ENCODE results near the gene NPL. TPM values are rescaled to one million over a fixed set of nuclear protein-coding genes. Genes with fewer than 3 reads are reported as not detected.

NPL gene
- total RNA-seq, 1 donor from 2014 or later, result 1.3 TPM

DNA sequence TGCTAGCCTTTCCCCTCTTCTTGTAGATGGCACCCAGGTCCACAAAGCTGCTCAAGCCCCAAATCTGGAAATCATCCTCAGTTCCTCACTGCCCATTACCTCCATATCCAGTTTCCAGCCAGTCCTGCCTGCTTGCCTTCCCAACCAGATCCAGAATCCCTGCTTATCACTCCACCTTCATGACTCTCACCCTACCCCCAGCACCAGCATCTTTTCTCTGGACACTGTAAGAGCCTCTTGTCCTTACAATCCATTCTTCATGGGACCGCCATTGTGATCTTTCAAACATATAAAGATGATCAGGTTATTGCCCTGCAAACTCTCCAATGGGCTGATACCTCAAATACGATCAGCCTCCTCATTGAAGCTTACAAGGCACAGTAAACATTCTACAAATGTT is 23.5 kb upstream of the NPL start:
- H3K9ac ChIP-seq, result no peak overlapping the region
- H2AFZ ChIP-seq (replicated peaks), result no peak overlapping the region

DNA sequence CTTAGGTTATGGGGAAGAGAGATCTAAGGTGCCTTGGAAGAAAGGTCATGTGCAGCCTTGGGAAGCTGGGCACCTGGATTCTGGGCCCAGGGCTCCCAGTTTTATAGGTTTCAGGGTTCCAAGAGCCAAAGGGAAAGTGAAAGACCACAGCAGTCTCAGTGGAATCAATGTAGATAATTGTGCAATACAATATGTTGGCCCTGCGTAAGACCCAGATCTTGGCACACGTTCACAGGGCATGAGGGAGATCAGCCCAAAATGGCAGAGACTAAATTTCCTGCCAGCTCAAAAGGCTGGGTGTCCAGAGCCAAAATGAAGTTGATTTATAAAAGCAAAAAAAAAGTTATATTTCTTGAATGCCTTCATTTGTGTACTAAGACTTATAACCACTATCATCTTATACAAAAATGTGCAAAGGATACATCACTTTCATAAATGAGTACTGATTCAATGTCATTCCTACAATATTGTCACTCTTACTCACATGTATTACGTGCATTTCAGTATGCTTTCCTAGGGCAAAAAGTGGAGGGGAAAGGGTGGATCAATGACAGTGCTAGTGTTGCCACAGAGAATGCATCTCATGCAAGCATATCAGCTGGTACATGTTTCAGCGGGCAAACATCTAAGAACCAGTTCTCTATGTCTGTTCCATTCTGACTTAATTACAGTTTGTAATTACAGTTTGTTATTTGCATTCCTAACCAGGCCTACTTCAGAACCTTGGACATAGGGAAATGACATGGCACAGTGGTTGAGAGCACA is 22.5 kb upstream of the NPL start:
- no peak overlapping the region for H3K4me2 ChIP-seq
- H3K4me1 ChIP-seq, result peaks cover 7% of the 10 kb centered on the region
- H3K79me2 ChIP-seq (ENCODE audit: low read depth), result no peaks in the 10 kb centered on the region
- no peaks in the 10 kb centered on the region for H3K9me3 ChIP-seq (ENCODE audit: low read depth)
- H3K4me3 ChIP-seq, result no peak overlapping the region
- no peak for TF ChIP-seq EZH2 (IDR thresholded peaks at IDR 0.05)
- TF ChIP-seq, protein P1, sequence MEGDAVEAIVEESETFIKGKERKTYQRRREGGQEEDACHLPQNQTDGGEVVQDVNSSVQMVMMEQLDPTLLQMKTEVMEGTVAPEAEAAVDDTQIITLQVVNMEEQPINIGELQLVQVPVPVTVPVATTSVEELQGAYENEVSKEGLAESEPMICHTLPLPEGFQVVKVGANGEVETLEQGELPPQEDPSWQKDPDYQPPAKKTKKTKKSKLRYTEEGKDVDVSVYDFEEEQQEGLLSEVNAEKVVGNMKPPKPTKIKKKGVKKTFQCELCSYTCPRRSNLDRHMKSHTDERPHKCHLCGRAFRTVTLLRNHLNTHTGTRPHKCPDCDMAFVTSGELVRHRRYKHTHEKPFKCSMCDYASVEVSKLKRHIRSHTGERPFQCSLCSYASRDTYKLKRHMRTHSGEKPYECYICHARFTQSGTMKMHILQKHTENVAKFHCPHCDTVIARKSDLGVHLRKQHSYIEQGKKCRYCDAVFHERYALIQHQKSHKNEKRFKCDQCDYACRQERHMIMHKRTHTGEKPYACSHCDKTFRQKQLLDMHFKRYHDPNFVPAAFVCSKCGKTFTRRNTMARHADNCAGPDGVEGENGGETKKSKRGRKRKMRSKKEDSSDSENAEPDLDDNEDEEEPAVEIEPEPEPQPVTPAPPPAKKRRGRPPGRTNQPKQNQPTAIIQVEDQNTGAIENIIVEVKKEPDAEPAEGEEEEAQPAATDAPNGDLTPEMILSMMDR (IDR thresholded peaks at IDR 0.05), result no peak
- TF ChIP-seq EZH2phosphoT487 (IDR thresholded peaks at IDR 0.05), result no peak
- no peak for DNase-seq (ENCODE audit: low spot score)
- H3K27ac Mint-ChIP-seq, result no peak overlapping the region
- no peaks in the 10 kb centered on the region for H3K27me3 ChIP-seq
- H4K20me1 ChIP-seq (ENCODE audit: low read depth), result no peaks in the 10 kb centered on the region
- no peaks in the 10 kb centered on the region for H3K9me3 Mint-ChIP-seq
- H3K36me3 Mint-ChIP-seq, result no peaks in the 10 kb centered on the region
- H3K36me3 ChIP-seq, result no peaks in the 10 kb centered on the region
- H3K27me3 Mint-ChIP-seq (ENCODE audit: insufficient read depth, low read depth), result no peaks in the 10 kb centered on the region
- H3K4me1 Mint-ChIP-seq, result peaks cover 13% of the 10 kb centered on the region
- no peak overlapping the region for H3K27ac ChIP-seq
- no peak overlapping the region for H2AFZ ChIP-seq (replicated peaks)
- no peak overlapping the region for H3K4me3 Mint-ChIP-seq
- no peaks in the 10 kb centered on the region for H3F3A ChIP-seq (ENCODE audit: low read depth)
- no peak overlapping the region for H3K9ac ChIP-seq

More for the DNA sequence above, 23.5 kb upstream of the NPL start:
- no peaks in the 10 kb centered on the region for H3K36me3 ChIP-seq
- Mint-ChIP-seq H3K9me3 (peaks cover 2% of the 10 kb centered on the region), H3K4me1 (peaks cover 13% of the 10 kb centered on the region), H3K27ac (no peak overlapping the region), H3K4me3 (no peak overlapping the region), H3K36me3 (no peaks in the 10 kb centered on the region), H3K27me3 (ENCODE audit: insufficient read depth, low read depth) (no peaks in the 10 kb centered on the region)
- no peak overlapping the region for H3K4me2 ChIP-seq
- H3K9me3 ChIP-seq (ENCODE audit: low read depth), result no peaks in the 10 kb centered on the region
- no peaks in the 10 kb centered on the region for H3K79me2 ChIP-seq (ENCODE audit: low read depth)
- peaks cover 7% of the 10 kb centered on the region for H3K4me1 ChIP-seq
- no peaks in the 10 kb centered on the region for H3F3A ChIP-seq (ENCODE audit: low read depth)
- no peak for DNase-seq (ENCODE audit: low spot score)
- H3K27me3 ChIP-seq, result no peaks in the 10 kb centered on the region
- H4K20me1 ChIP-seq (ENCODE audit: low read depth), result no peaks in the 10 kb centered on the region
- no peak overlapping the region for H3K4me3 ChIP-seq
- H3K27ac ChIP-seq, result no peak overlapping the region
- TF ChIP-seq EZH2phosphoT487 (IDR thresholded peaks at IDR 0.05) (no peak), EZH2 (IDR thresholded peaks at IDR 0.05) (no peak)
- TF ChIP-seq, protein P1 (IDR thresholded peaks at IDR 0.05), result no peak

DNA sequence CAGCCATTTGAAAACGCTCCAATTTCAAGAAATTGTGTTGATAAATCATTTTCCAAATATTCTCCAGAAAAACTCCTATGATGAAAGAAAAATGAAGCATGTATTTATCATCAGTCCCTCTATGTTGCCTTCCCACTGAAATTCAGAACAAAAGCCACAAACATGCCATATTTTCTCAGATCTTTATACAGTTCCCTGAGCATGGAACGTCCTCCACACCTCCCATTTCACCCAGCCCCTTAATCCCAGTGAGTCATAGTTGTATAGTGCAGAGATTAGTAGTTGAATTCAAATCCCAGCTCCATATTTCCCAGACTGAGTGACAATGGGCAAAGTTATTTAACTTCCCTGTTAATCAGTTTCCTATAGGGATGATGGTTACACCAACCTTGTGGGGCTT is 20.6 kb upstream of the NPL start:
- H3K9ac ChIP-seq, result no peak overlapping the region
- no peak overlapping the region for H2AFZ ChIP-seq (replicated peaks)
- H3K4me3 ChIP-seq, result no peak overlapping the region
- Mint-ChIP-seq H3K27ac (no peak overlapping the region), H3K9me3 (no peaks in the 10 kb centered on the region), H3K4me3 (no peak overlapping the region), H3K4me1 (peaks cover 12% of the 10 kb centered on the region), H3K27me3 (ENCODE audit: insufficient read depth, low read depth) (peaks cover 2% of the 10 kb centered on the region), H3K36me3 (no peaks in the 10 kb centered on the region)
- peaks cover 7% of the 10 kb centered on the region for H3K4me1 ChIP-seq
- H3K9me3 ChIP-seq (ENCODE audit: low read depth), result no peaks in the 10 kb centered on the region
- H3K4me2 ChIP-seq, result no peak overlapping the region
- H3F3A ChIP-seq (ENCODE audit: low read depth), result no peaks in the 10 kb centered on the region
- no peaks in the 10 kb centered on the region for H4K20me1 ChIP-seq (ENCODE audit: low read depth)
- H3K79me2 ChIP-seq (ENCODE audit: low read depth), result no peaks in the 10 kb centered on the region
- DNase-seq (ENCODE audit: low spot score), result no peak
- TF ChIP-seq EZH2phosphoT487 (IDR thresholded peaks at IDR 0.05), result no peak
- TF ChIP-seq, protein P1 (IDR thresholded peaks at IDR 0.05), result no peak
- TF ChIP-seq EZH2 (IDR thresholded peaks at IDR 0.05), result no peak
- H3K27ac ChIP-seq, result no peak overlapping the region
- no peaks in the 10 kb centered on the region for H3K36me3 ChIP-seq
- no peaks in the 10 kb centered on the region for H3K27me3 ChIP-seq

Measured in neural progenitor cell (in vitro differentiated cells).